C4-2B (cell line): ENCODE results near the gene IGDCC3.

ENCODE experiments used
- H3K27ac ChIP-seq: fragments of 450-650 bp; 2 replicates; pipeline ENCODE4 v1.5.1; 2017
- ZFX ChIP-seq: fragments of 450-650 bp; IDR thresholded peaks from 2 replicates; pipeline ENCODE4 v1.6.1; 2017
- TF ChIP-seq, protein P1 (sequence below): fragments of 450-650 bp; conservative IDR thresholded peaks from 2 replicates; pipeline ENCODE4 v1.5.1; 2017; ENCODE audit warnings: mild to moderate bottlenecking

Gene IGDCC3

DNA sequence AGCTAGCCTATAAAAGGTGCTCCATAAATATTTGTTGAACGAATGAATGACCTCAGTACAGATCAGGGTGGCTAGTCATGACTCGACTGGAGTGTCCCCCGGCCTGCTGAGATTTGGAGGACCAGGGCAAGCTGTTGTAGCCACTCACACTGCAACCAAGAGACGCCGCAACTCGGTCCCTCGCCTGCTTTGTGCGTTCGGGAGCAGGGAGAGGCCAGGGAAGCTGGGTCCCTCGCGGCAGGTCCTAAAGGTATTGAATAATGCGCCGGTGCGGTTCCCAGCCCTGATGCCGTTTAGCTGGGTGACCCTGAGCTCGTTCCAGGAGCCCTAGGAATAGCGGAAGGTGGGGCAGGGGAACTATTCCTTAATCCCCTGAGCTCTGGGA, 43.2 kb upstream of the IGDCC3 start:
- no peak for TF ChIP-seq ZFX
- TF ChIP-seq, protein P1, sequence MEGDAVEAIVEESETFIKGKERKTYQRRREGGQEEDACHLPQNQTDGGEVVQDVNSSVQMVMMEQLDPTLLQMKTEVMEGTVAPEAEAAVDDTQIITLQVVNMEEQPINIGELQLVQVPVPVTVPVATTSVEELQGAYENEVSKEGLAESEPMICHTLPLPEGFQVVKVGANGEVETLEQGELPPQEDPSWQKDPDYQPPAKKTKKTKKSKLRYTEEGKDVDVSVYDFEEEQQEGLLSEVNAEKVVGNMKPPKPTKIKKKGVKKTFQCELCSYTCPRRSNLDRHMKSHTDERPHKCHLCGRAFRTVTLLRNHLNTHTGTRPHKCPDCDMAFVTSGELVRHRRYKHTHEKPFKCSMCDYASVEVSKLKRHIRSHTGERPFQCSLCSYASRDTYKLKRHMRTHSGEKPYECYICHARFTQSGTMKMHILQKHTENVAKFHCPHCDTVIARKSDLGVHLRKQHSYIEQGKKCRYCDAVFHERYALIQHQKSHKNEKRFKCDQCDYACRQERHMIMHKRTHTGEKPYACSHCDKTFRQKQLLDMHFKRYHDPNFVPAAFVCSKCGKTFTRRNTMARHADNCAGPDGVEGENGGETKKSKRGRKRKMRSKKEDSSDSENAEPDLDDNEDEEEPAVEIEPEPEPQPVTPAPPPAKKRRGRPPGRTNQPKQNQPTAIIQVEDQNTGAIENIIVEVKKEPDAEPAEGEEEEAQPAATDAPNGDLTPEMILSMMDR, result no peak
- H3K27ac ChIP-seq, result no peak overlapping the region

DNA sequence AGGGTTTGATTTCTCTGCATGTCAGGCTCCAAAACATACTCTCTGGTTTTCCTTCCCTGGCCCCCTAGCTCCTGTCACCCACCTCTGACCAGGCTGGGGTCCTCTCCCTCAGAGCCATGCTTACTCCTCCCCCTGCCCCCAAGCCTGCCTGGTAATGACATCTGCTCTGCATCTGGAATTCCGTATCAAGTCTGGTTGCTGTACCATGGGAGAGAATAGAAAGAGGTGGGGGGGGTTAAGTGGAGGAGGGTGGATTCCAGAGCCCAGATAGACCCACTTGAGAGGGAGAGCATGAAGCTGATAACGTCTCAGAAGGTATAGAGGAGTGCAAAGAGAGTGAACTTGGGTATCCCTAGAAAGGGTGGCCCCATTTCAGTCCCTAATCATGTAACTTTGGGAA, 40.8 kb upstream of the IGDCC3 start:
- TF ChIP-seq, protein P1, result no peak
- TF ChIP-seq ZFX, result no peak
- H3K27ac ChIP-seq, result no peak overlapping the region

DNA sequence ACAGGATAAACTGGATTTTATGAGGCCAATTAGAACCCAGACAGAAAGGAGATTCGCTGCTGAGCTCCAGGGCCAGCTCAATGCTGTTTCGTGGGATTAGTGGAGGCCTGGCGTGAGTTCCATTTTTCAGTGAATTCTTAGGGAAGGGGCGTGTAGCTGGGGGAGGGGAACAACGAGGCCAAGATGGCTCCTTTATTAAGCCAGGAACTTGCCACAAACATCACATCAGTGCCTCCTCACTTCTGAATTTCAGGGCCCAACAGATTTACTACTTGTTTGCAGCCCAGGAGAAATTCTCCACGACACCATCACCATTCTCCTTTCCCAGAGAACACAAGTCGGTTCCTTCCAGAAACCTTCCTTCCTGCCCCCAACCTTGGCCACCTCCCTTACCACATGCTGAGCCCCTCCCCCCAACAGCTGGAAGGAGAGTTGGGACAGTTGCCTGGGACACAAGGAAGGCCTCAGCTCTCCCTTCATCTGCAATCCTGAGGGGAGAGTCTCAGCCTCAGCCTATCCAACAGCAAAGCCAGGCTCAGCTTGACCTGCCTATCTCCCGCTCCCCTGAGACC, 39.1 kb upstream of the IGDCC3 start:
- no peak overlapping the region for H3K27ac ChIP-seq
- TF ChIP-seq, protein P1, result no peak

DNA sequence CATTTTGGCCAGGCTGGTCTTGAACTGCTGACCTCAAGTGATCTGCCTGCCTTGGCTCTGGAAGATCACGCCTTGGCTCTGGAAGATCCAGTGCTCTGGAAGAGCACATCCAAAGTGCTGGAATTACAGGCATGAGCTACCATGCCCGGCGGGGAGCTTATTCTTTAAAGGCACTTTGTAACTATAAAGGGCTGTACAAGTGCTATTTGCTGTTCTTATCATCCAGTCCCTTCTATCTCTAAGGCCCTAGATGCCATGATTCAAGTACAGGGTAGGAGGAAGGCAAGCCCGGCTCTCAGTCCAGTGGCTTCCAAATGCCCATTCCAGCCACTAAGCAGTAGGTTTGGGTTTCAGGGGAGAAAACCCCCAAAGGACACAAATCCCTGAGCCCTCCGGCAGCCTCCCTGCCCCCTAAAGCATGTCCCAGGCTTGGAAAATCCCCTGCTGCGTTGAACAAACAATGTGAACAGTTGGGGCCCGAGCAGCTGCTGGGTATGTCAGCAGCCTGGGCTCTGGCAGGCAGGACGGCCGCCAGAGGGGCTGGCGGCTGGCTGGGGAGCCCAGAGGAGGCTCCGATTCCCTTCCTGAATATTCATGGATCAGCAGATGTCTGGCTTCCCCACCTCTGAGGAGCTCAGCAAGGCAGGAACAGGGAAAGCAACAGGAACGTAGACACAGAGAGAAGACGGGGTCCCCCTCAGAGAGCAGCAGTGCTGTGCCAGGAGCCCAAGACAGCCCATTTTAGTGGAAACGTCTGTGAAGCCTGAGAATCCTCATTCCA, 37.2 kb upstream of the IGDCC3 start:
- no peak for TF ChIP-seq ZFX
- TF ChIP-seq, protein P1, result no peak
- H3K27ac ChIP-seq, result no peak overlapping the region

DNA sequence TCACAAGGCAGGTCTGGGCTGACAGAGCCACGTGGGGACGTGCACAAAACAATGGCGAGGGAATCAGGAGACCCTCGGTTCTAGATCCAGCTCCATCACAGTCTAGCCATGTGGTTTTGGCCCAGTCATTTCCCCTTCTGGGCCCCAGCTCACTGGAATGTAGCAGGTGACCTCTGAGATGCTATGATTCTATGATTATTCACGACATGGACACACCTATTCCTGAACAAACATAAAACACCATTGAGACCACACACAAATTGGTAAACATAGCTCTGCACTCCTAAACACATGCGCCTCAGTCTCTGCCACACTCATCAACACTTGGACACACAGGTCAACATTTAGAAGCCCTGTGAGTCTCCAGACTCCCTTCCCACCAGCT, 36.0 kb upstream of the IGDCC3 start:
- no peak overlapping the region for H3K27ac ChIP-seq
- TF ChIP-seq, protein P1, result no peak
- TF ChIP-seq ZFX, result no peak

DNA sequence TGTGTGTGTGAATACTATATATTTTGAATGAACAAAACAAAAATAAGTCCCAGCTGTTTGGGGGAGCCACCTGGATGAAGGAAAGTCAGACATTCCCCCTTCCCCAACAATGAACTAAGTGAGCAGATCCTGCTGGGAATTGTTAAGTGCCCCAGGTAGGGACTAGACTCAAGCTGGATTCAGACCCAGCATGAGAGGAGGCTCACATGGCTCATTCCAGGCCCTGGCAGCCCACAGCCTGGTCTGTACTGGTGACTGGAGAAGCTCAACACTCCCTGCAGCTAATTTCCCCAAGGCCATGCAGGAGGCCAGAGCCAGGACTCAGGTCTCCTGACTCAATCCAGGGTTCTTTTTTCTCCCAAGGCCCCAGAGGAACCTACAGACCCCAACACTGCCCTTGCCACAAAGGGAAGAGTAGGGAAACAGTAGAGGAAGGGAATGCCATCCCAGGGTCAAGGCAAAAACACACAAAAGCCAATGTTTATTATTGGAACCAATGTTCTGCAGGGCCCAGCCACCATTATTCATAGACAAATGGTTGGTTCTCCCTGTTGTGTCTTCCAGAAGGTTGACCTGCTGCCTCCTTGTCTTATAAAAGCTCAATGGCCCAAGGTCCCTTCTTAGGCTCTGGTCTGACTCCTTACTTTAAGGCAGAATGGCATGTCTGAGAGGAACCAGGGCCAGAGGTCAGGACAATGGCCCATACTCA, 35.4 kb upstream of the IGDCC3 start:
- TF ChIP-seq ZFX, result no peak
- TF ChIP-seq, protein P1, result no peak
- no peak overlapping the region for H3K27ac ChIP-seq

DNA sequence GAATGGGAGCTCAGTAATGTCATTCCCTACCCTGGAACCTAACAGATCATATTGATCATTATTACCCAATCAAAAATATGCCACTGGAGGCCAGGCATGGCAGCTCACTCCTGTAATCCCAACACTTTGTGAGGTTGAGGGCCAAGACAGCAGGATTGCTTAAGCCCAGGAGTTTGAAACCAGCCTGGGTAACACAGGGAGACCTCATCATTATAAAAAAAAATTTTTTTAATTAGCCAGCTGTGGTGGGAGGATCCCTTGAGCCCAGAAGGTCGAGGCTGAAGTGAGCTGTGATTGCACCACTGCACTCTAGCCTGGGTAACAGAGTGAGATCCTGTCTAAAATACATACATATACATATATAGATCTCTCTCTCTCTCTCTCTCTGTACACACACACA, 34.8 kb upstream of the IGDCC3 start:
- TF ChIP-seq, protein P1, result no peak
- TF ChIP-seq ZFX, result no peak
- H3K27ac ChIP-seq, result no peak overlapping the region
